Aorta (tissue), 5 donors: ENCODE data around the gene SOX8. TPM values are rescaled to one million over a fixed set of nuclear protein-coding genes. Genes with fewer than 3 reads are reported as not detected.

Experiments used
- ATAC-seq: fragments of 200-7000 bp; cut with Tn5 transposase; one replicate; pipeline ENCODE4 v1.9.1; 2022; ENCODE audit warnings: moderate library complexity; ENCODE audit not compliant: low FRiP score
- DNase-seq, 2 donors: peaks; one replicate each; pipeline ENCODE4 v3.0.0-alpha.2; 2020
- H3K27ac ChIP-seq, 2 donors: one replicate each; pipeline ENCODE4 v1.5.1; 2013; ENCODE audit warnings: low read length in 2 of 2, mild to moderate bottlenecking in 2 of 2, moderate library complexity in 2 of 2, control low read depth in 1 of 2, inconsistent platforms in 1 of 2, low read depth in 1 of 2
- H3K27me3 ChIP-seq, 2 donors: one replicate each; pipeline ENCODE4 v1.6.1; 2013; ENCODE audit warnings: control low read depth in 1 of 2, low read length in 1 of 2, mild to moderate bottlenecking in 1 of 2, moderate library complexity in 1 of 2; ENCODE audit not compliant: insufficient read depth in 2 of 2, control insufficient read depth in 1 of 2
- H3K36me3 ChIP-seq, 2 donors: one replicate each; pipeline ENCODE4 v1.6.1; 2013; ENCODE audit warnings: control low read depth in 1 of 2, low read length in 1 of 2, mild to moderate bottlenecking in 1 of 2; ENCODE audit not compliant: insufficient read depth in 2 of 2, control insufficient read depth in 1 of 2
- H3K4me1 ChIP-seq, 2 donors: one replicate each; pipeline ENCODE4 v1.6.1; 2013; ENCODE audit warnings: low read length in 2 of 2, control low read depth in 1 of 2, mild to moderate bottlenecking in 1 of 2, moderate library complexity in 1 of 2; ENCODE audit not compliant: insufficient read depth in 2 of 2, control insufficient read depth in 1 of 2
- H3K4me3 ChIP-seq, 2 donors: one replicate each; pipeline ENCODE4 v1.5.1; 2013; ENCODE audit warnings: low read length in 2 of 2, control low read depth in 1 of 2, mild to moderate bottlenecking in 1 of 2
- H3K9me3 ChIP-seq: one replicate; pipeline ENCODE4 v1.6.1; 2013; ENCODE audit warnings: mild to moderate bottlenecking, low read length; ENCODE audit not compliant: control insufficient read depth
- WGBS, 2 donors: extraction: QIAGEN DNeasy Blood & Tissue Kit; methylation state at CpG; one replicate each; pipeline ENCODE4 v1.1.7; 2013; 5-methylcytosine and 5-hydroxymethylcytosine counted together
- intact Hi-C, 2 donors: fragments of 100-400 bp; cut with DNase I; formaldehyde crosslinking; loops; one replicate each; pipeline versions ENCODE4 v1.14.2 to v1.15.0; 2022
- polyA plus RNA-seq, 2 donors: library from polyadenylated mRNA; stranded (reverse); fragments of 200-250 nt; gene quantifications; one replicate each; pipeline ENCODE4 v1.2.3, GENCODE V29; 2013
- total RNA-seq, 2 donors: library from RNA; stranded (reverse); fragmentation: NEBNext Ultra II Directional; extraction: Animal tissue kit (Norgen Biotek cat#: 25700); gene quantifications; one replicate each; pipeline ENCODE4 v1.2.1, GENCODE V29; 2021
- donor health status: healthy with polysubstance abuse.
- donor health status: Bipolar disorder and iron deficiency.
- donor health status: DM: no; HTN: no; CAD: no.
- donor health status: DM: no; HTN: no; CAD: no.
- donor health status: DM: yes; HTN: yes; CAD: no.

The SOX8 gene
- total and polyA plus RNA-seq, 4 donors: 1.0 to 7.0 (median 3.9) TPM

GRCh38 chr16:1029259-1029545 is 47.6 kb downstream of the SOX8 start:
- intact Hi-C loops: no loop called here
- ATAC-seq (no peak), DNase-seq (no peak)
- Histone ChIP-seq H3K27me3 (no peaks in the 10 kb centered on the region), H3K36me3 (no peaks in the 10 kb centered on the region), H3K9me3 (no peaks in the 10 kb centered on the region), H3K4me1 (no peaks in the 10 kb centered on the region), H3K27ac (no peak overlapping the region), H3K4me3 (no peak overlapping the region)
- 72 to 75% methylated on average over 14 of the region's 14 CpGs for whole genome bisulfite sequencing, 2 donors

- H3K27ac ChIP-seq: no peak overlapping the region
- peak; percentile 34 for ATAC-seq
- H3K4me1 ChIP-seq: no peaks in the 10 kb centered on the region
- intact Hi-C loops: no loop called here
- H3K27me3 ChIP-seq: no peaks in the 10 kb centered on the region
- WGBS, 2 donors: 24 to 27% methylated on average over 26 of the region's 26 CpGs
- H3K9me3 ChIP-seq: no peaks in the 10 kb centered on the region
- DNase-seq: no peak
- no peak overlapping the region for H3K4me3 ChIP-seq
- H3K36me3 ChIP-seq: no peaks in the 10 kb centered on the region
Measured at GRCh38 chr16:1030473-1030901, 48.9 kb downstream of the SOX8 start.

- no peak overlapping the region for H3K27ac ChIP-seq
- H3K4me1 ChIP-seq: no peaks in the 10 kb centered on the region
- intact Hi-C loops: no loop called here
- ATAC-seq (no peak), DNase-seq (no peak)
- no peaks in the 10 kb centered on the region for H3K27me3 ChIP-seq
- WGBS, 2 donors: 95 to 96% methylated on average over 17 of the region's 17 CpGs
- H3K36me3 ChIP-seq: no peaks in the 10 kb centered on the region
- no peaks in the 10 kb centered on the region for H3K9me3 ChIP-seq
- no peak overlapping the region for H3K4me3 ChIP-seq
Measured at GRCh38 chr16:1031666-1032065, 50.1 kb downstream of the SOX8 start.

- Histone ChIP-seq H3K4me3 (no peak overlapping the region), H3K27ac (no peak overlapping the region), H3K4me1 (no peaks in the 10 kb centered on the region), H3K27me3 (no peaks in the 10 kb centered on the region), H3K36me3 (no peaks in the 10 kb centered on the region), H3K9me3 (no peaks in the 10 kb centered on the region)
- intact Hi-C loops: no loop called here
- ATAC-seq: no peak
- WGBS, 2 donors: 90 to 93% methylated on average over 2 of the region's 2 CpGs
- DNase-seq: no peak
Measured at GRCh38 chr16:1032607-1033006, 51.0 kb downstream of the SOX8 start.

- no peaks in the 10 kb centered on the region for H3K27me3 ChIP-seq
- H3K4me1 ChIP-seq: no peaks in the 10 kb centered on the region
- WGBS, 2 donors: 97 to 98% methylated on average over 3 of the region's 3 CpGs
- intact Hi-C loops: no loop called here
- H3K4me3 ChIP-seq: no peak overlapping the region
- ATAC-seq: no peak
- H3K9me3 ChIP-seq: no peaks in the 10 kb centered on the region
- no peak overlapping the region for H3K27ac ChIP-seq
- DNase-seq: no peak
- H3K36me3 ChIP-seq: no peaks in the 10 kb centered on the region
Measured at GRCh38 chr16:1033128-1033679, 51.6 kb downstream of the SOX8 start.

- ATAC-seq (no peak), DNase-seq (no peak)
- no peak overlapping the region for H3K4me3 ChIP-seq
- WGBS, 2 donors: 69 to 71% methylated on average over 6 of the region's 6 CpGs
- H3K36me3 ChIP-seq: no peaks in the 10 kb centered on the region
- intact Hi-C loops: no loop called here
- no peaks in the 10 kb centered on the region for H3K9me3 ChIP-seq
- no peaks in the 10 kb centered on the region for H3K27me3 ChIP-seq
- no peak overlapping the region for H3K27ac ChIP-seq
- H3K4me1 ChIP-seq: no peaks in the 10 kb centered on the region
Measured at GRCh38 chr16:1034230-1035065, 52.9 kb downstream of the SOX8 start.

GRCh38 chr16:1035066-1035415 is 53.5 kb downstream of the SOX8 start:
- WGBS, 2 donors: 81 to 83% methylated on average over 6 to 7 of the region's 7 CpGs
- no peaks in the 10 kb centered on the region for H3K27me3 ChIP-seq

GRCh38 chr16:1036166-1036565 is 54.6 kb downstream of the SOX8 start:
- no peak for DNase-seq

More at GRCh38 chr16:1035066-1035415, 53.5 kb downstream of the SOX8 start:
- DNase-seq (no peak), ATAC-seq (no peak)
- no peaks in the 10 kb centered on the region for H3K36me3 ChIP-seq
- no peaks in the 10 kb centered on the region for H3K4me1 ChIP-seq
- H3K4me3 ChIP-seq: no peak overlapping the region
- no peaks in the 10 kb centered on the region for H3K9me3 ChIP-seq
- intact Hi-C loops: no loop called here
- H3K27ac ChIP-seq: no peak overlapping the region

More at GRCh38 chr16:1036166-1036565, 54.6 kb downstream of the SOX8 start:
- Histone ChIP-seq H3K4me3 (no peak overlapping the region), H3K36me3 (no peaks in the 10 kb centered on the region), H3K27me3 (no peaks in the 10 kb centered on the region), H3K27ac (no peak overlapping the region), H3K9me3 (no peaks in the 10 kb centered on the region), H3K4me1 (no peaks in the 10 kb centered on the region)
- intact Hi-C loops: no loop called here
- 30 to 47% methylated on average over 13 to 15 of the region's 15 CpGs for WGBS, 2 donors
- no peak for ATAC-seq
